Activated CD8-positive, alpha-beta memory T cell treated with anti-CD3 and anti-CD28 coated beads for 36 hours (primary cell): ENCODE data around the gene CD68. TPM values are rescaled to one million over a fixed set of nuclear protein-coding genes. Genes with fewer than 3 reads are reported as not detected.

Experiments
- CTCF ChIA-PET: fragments of 350-600 bp; sonication (Branson Sonifier 250); formaldehyde crosslinking; loops from one replicate; lab custom pipeline; 2021; ENCODE audit warnings: antibody characterized with exemption; lab: Charles Lee
- POLR2A ChIA-PET: fragments of 350-600 bp; sonication (Branson Sonifier 250); formaldehyde crosslinking; loops from one replicate; lab custom pipeline; 2021; ENCODE audit warnings: antibody characterized with exemption; lab: Charles Lee
- total RNA-seq, 2 experiments: library from RNA; stranded (reverse); gene quantifications; one replicate each; pipeline ENCODE4 v1.2.3, GENCODE V29; 2021

Gene CD68
- total RNA-seq, 2 experiments from 2014 or later, result 7.4 to 8.9 TPM

DNA sequence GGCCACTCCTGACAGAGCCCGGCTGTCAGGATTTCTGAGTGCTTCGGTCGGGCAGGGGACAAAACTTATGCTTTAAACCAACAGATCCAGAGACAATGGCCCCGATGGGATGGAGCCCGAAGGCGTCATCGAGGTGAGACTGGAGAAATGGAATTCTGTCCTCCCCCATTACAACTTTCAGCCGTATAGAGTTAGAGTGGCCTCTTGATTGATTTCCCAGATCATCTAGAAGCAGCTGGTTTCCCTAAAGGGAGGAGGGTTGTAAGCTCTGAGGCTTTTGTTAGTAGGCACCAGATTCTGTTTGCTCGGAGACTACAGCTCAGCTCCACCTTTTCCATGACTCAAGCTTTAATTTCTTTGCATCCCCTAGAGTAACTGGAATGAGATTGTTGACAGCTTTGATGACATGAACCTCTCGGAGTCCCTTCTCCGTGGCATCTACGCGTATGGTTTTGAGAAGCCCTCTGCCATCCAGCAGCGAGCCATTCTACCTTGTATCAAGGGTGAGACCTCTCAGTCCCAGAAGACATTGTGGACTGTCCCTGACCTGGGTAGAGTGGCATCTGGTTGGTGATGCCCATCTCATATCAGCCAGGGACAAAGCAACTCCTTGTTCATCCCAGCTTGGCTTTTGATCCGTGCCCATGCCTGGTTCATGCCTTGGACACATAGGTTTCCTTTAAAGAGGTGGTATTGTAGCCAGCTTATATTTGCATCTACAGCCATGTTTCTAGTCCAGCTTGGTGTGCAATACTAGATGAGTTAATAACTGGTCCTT lies 5.1 kb upstream of the CD68 start:
- ChIA-PET POLR2A (interaction anchor here (0.6 to 3.9 kb wide), 13 partner anchors 9 to 266 kb away, joined by 3 to 29 read pairs (median 3); partner anchors contain the start of genes FXR2, MPDU1, POLR2A and TP53), CTCF (interaction anchor here (1.3 to 3.2 kb wide), 3 partner anchors 10 to 15 kb away, joined by 3 to 21 read pairs (median 7); partner anchors contain the start of genes MPDU1 and SENP3)

DNA sequence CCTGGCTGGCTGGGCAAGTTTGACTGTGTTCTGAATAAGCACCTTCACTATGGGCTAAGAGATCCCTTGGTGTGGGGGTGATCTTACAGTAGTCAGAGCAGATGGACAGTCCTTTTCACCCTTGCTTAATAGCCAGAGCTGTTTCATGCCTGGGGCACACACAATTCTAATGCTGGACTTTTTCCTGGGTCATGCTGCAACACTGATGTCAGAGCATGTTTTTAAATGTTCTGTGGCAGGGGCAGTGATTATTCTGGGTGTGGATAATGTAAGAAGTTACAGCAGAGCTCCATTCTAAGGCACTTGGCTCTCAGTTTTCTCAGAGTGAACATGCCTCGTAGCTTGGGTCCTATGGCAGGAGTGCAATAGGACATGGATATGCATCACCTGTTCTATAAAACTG lies 4.0 kb upstream of the CD68 start:
- ChIA-PET POLR2A (interaction anchor here (0.5 to 3.9 kb wide), 6 partner anchors 9 to 267 kb away, joined by 3 to 29 read pairs (median 6); partner anchors contain the start of genes MPDU1, NEURL4 and SENP3), CTCF (interaction anchor here (3.2 kb wide), 1 partner anchor 14 kb away, joined by 21 read pairs; the partner anchor contains the start of gene SENP3)

DNA sequence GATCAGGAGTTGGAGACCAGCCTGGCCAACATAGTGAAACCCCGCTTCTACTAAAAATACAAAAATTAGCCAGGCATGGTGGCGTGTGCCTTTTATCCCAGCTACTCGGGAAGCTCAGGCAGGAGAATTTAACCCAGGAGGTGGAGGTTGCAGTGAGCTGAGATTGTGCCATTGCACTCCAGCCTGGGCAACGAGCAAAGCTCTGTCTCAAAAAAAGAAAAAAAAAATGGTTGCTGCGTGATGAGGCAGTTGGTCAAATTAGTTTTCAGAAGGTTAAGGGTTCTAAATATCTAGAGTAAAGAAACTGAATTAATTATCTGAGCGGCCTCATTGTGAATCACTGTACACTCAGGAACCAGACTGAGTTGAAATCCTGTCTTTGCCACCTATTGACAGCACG lies 3.5 kb upstream of the CD68 start:
- POLR2A ChIA-PET, result interaction anchor here (0.5 to 3.9 kb wide), 6 partner anchors 8 to 267 kb away, joined by 3 to 29 read pairs (median 6); partner anchors contain the start of genes MPDU1, NEURL4 and SENP3
- CTCF ChIA-PET, result interaction anchor here (1.0 to 3.2 kb wide), 2 partner anchors 15 to 279 kb away, joined by 4 to 21 read pairs; partner anchors contain the start of gene SENP3

DNA sequence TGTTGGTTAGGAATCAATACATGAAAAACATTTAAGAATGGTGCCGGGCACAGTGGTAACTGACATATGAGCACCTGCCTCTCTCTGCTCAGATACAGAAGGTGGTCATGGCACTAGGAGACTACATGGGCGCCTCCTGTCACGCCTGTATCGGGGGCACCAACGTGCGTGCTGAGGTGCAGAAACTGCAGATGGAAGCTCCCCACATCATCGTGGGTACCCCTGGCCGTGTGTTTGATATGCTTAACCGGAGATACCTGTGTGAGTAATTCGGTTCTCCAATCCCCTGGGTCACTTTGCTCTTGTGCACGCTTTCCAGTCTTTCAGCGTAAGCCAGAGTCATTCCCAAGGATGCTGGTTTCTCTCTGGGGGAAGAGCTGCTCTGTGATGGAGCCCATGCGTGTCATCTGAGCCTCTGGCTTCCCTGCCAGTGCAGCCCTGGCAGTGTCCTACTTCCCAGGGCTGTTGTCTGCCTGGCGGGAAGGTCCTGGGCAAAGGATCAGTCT lies 3.0 kb upstream of the CD68 start:
- CTCF ChIA-PET, result interaction anchor here (0.7 to 3.2 kb wide), 3 partner anchors 15 to 280 kb away, joined by 3 to 21 read pairs (median 4); partner anchors contain the start of gene SENP3
- POLR2A ChIA-PET, result interaction anchor here (0.5 to 3.9 kb wide), 5 partner anchors 8 to 1660 kb away, joined by 3 to 29 read pairs (median 5); partner anchors contain the start of gene MPDU1

- POLR2A ChIA-PET, result interaction anchor here (0.6 to 2.0 kb wide), 2 partner anchors 269 to 1661 kb away, joined by 3 to 5 read pairs; no protein-coding TSS in a partner anchor
These were observed 1.9 kb upstream of the CD68 start for GRCh38 chr17:7577327-7578199.

DNA sequence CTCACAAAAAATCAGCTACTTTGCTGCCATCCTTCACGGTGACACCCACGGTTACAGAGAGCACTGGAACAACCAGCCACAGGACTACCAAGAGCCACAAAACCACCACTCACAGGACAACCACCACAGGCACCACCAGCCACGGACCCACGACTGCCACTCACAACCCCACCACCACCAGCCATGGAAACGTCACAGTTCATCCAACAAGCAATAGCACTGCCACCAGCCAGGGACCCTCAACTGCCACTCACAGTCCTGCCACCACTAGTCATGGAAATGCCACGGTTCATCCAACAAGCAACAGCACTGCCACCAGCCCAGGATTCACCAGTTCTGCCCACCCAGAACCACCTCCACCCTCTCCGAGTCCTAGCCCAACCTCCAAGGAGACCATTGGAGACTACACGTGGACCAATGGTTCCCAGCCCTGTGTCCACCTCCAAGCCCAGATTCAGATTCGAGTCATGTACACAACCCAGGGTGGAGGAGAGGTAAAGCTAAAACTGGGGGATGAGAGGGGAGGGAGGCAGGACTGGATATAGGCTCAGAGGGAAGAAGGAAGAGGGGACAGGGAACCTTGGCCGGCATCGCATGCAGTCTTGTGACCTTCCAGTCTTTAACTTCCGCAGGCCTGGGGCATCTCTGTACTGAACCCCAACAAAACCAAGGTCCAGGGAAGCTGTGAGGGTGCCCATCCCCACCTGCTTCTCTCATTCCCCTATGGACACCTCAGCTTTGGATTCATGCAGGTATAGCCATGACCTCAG lies 581 bp downstream of the CD68 start:
- ChIA-PET CTCF (interaction anchor here (0.5 to 1.6 kb wide), 5 partner anchors 9 to 21 kb away, joined by 3 to 4 read pairs (median 3); partner anchors contain the start of genes SOX15 and TNFSF13), POLR2A (interaction anchor here (0.6 to 2.2 kb wide), 5 partner anchors 9 to 341 kb away, joined by 3 to 12 read pairs (median 3); partner anchors contain the start of genes PHF23, TP53 and WRAP53)

More at GRCh38 chr17:7577327-7578199, 1.9 kb upstream of the CD68 start:
- CTCF ChIA-PET, result interaction anchor here (0.7 to 1.0 kb wide), 2 partner anchors 12 to 17 kb away, joined by 3 read pairs; partner anchors contain the start of gene SOX15

GRCh38 chr17:7580604-7581575 lies 1.5 kb downstream of the CD68 start:
- POLR2A ChIA-PET, result interaction anchor here (0.6 to 2.2 kb wide), 4 partner anchors 10 to 342 kb away, joined by 3 to 12 read pairs (median 4); partner anchors contain the start of genes PHF23, TP53 and WRAP53
- CTCF ChIA-PET, result interaction anchor here (1.6 kb wide), 1 partner anchor 8 kb away, joined by 4 read pairs; no protein-coding TSS in a partner anchor

DNA sequence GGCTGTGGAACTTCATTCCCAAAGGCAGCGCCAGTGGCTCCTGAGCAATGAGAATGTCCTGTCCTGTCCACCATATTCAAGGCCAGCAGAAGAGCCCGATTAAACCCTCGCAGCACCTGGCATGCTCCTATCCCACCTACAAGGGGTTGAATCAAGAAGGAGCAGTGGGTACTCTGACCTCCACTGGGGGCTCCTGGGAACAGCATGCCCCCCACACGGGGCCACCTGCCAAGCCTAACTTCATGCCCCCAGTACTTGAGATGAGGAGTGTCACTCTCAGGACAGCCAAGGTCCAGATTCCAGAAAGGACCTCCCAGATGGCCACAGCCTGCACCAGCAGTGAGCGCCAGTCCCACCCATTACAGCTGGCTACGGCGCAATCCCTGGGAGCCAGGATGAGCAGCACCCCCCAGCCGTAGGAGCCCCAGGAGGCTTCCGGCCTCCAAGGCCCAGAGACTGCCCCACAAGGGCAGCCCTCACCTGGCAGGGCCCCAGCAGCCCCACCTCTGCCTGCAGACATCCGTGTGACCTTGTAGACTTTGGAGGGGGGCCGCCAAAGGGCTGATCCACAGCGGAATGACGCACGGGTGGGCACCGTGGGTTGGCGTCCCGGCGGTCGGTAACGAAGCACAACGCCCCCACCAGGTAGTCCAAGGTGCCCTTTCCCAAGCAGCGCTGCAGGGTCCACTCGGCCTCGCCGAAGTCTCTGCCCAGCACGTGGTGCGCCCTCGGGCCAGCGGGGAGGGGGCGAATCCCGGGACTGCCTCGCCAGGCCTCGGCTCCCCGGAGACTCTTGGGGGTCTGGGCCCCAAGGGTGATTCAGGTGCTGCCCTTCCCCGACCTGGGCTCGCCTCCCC lies 3.2 kb downstream of the CD68 start:
- ChIA-PET CTCF (interaction anchor here (1.1 to 1.9 kb wide), 2 partner anchors 59 to 146 kb away, joined by 4 to 5 read pairs; no protein-coding TSS in a partner anchor), POLR2A (interaction anchor here (2.7 to 2.8 kb wide), 2 partner anchors 8 to 104 kb away, joined by 29 to 41 read pairs; partner anchors contain the start of genes TP53 and WRAP53)

DNA sequence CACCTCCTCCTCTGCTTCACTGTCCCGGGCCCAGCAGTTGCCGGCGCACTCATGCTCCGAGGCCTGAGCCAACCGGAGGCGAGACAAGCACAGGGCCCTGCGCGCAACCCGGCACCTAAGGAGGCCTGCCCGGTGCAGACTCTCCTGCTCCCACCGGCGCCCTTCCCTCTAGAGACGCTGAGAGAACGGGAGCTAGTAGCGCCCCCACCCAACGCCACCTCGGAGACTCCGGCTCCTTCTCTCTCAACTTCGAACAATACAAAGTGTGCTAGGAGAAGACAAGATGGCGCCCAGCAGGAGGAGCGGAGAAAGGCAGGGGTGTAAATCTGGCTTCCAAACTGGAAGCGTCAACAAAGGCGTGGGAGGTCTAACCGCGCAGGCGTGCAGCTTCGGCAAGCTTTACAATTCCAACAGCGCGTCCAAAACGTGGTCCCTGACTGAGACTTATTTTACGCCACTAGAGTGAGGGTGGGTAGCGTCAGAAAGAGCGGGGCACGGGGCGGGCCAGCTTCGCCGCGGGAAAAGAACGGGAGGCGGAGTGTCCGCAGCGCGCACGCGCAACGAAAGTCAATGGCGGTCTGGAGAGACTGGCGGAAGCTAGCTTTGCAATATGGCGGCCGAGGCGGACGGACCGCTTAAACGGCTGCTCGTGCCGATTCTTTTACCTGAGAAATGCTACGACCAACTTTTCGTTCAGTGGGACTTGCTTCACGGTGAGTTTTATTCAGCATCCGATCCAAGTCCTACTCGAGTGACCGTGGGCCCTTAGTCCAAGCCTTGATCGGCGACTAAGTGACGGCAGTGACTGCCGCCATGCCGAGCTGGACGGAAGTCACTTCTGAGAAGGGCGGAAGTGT lies 4.0 kb downstream of the CD68 start, which contains the start of gene MPDU1:
Gene MPDU1, plus strand, starts transcription at position 600 of the 857 bp plus-strand sequence. Its CDS starts 11 bp downstream, at position 611.
- ChIA-PET CTCF (interaction anchor here (0.8 to 3.3 kb wide), 10 partner anchors 9 to 233 kb away, joined by 3 to 21 read pairs (median 4); partner anchors contain the start of gene TP53), POLR2A (interaction anchor here (0.7 to 2.8 kb wide), 12 partner anchors 9 to 275 kb away, joined by 3 to 41 read pairs (median 5); partner anchors contain the start of genes NAA38, NEURL4, POLR2A and SENP3)

DNA sequence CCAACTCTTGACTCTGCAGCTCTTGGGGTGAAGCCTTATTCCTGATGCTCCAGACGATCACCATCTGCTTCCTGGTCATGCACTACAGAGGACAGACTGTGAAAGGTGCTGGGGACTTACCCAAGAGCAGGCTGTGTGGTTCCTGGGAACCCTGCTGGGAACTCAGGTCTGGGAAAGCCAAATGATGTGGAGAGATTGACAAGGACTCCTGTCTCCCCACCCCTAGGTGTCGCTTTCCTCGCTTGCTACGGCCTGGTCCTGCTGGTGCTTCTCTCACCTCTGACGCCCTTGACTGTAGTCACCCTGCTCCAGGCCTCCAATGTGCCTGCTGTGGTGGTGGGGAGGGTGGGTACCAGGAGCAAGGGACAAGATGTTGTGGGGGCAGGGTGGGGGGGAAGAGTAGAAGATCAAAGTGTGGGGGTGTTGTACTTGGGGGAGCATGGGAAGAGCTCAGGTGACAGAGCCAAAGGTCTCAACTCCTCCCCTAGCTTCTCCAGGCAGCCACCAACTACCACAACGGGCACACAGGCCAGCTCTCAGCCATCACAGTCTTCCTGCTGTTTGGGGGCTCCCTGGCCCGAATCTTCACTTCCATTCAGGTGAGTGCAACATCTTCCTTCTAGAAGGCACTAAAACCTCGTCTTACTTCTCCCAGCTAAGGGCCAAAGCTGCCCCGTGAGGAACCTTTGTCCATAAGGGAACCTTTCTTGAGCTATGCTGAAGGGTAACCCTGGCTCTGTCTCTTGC lies 7.4 kb downstream of the CD68 start:
- ChIA-PET CTCF (interaction anchor here (0.9 to 3.3 kb wide), 3 partner anchors 26 to 100 kb away, joined by 4 to 21 read pairs (median 5); partner anchors contain the start of genes SENP3 and TP53), POLR2A (no interaction called here)

GRCh38 chr17:7587420-7588151 lies 8.1 kb downstream of the CD68 start:
- POLR2A ChIA-PET, result no interaction called here
- CTCF ChIA-PET, result interaction anchor here (0.9 to 2.4 kb wide), 4 partner anchors 27 to 85 kb away, joined by 3 to 12 read pairs (median 4); partner anchors contain the start of gene SENP3

GRCh38 chr17:7588553-7589203 lies 9.2 kb downstream of the CD68 start:
- POLR2A ChIA-PET, result interaction anchor here (0.8 to 1.2 kb wide), 2 partner anchors 14 to 153 kb away, joined by 3 to 4 read pairs; no protein-coding TSS in a partner anchor

More at GRCh38 chr17:7588553-7589203, 9.2 kb downstream of the CD68 start:
- CTCF ChIA-PET, result interaction anchor here (0.9 to 2.4 kb wide), 15 partner anchors 8 to 244 kb away, joined by 3 to 12 read pairs (median 4); partner anchors contain the start of genes ATP1B2, CD68, SAT2 and SENP3
